Vagina (tissue), 2 donors: ENCODE measurements around the gene METTL25B.

Experiments
- POLR2A ChIP-seq, 2 donors: fragments of 450-650 bp; IDR thresholded peaks; one replicate each; pipeline ENCODE4 v1.6.1; 2017; ENCODE audit warnings: antibody characterized with exemption in 2 of 2, mild to moderate bottlenecking in 2 of 2, moderate library complexity in 2 of 2
- TF ChIP-seq, protein P1 (sequence below), 3 experiments: fragments of 450-650 bp in 2 of 3; fragments of 200-600 bp in 1 of 3; sonication (generic) in 1 of 3; IDR thresholded peaks; one replicate each; pipeline ENCODE4 v1.5.1; 2017 to 2019; ENCODE audit warnings: antibody characterized with exemption in 3 of 3, mild to moderate bottlenecking in 2 of 3, moderate library complexity in 2 of 3

DNA sequence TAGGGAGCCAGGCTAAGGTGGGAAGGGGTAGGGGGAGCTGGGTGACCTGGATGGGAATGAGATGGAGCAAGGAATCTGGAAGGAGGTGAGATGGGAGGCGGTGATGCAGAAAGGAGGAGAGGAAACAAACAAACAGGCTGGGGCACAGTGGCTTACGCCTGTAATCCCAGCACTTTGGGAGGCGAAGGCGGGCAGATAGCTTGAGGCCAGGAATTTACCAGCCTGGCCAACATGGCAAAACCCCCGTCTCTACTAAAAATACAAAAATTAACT is 33.6 kb upstream of the METTL25B start:
- TF ChIP-seq, protein P1, sequence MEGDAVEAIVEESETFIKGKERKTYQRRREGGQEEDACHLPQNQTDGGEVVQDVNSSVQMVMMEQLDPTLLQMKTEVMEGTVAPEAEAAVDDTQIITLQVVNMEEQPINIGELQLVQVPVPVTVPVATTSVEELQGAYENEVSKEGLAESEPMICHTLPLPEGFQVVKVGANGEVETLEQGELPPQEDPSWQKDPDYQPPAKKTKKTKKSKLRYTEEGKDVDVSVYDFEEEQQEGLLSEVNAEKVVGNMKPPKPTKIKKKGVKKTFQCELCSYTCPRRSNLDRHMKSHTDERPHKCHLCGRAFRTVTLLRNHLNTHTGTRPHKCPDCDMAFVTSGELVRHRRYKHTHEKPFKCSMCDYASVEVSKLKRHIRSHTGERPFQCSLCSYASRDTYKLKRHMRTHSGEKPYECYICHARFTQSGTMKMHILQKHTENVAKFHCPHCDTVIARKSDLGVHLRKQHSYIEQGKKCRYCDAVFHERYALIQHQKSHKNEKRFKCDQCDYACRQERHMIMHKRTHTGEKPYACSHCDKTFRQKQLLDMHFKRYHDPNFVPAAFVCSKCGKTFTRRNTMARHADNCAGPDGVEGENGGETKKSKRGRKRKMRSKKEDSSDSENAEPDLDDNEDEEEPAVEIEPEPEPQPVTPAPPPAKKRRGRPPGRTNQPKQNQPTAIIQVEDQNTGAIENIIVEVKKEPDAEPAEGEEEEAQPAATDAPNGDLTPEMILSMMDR (IDR thresholded peaks at IDR 0.05) = no peak
- no peak for TF ChIP-seq POLR2A (IDR thresholded peaks at IDR 0.05)
